Activated T-helper 17 cell treated with anti-CD3 and anti-CD28 coated beads, Interleukin-2, amount 50 U/mL, for 72 hours (primary cell): ENCODE results near the gene PROK1. TPM values are rescaled to one million over a fixed set of nuclear protein-coding genes. Genes with fewer than 3 reads are reported as not detected.
"Not testable (repeated sequence)": the region's sequence is repeated elsewhere in the genome, so short reads cannot be mapped to it uniquely, and the experiment has no call there.

Source experiments
- ATAC-seq: fragments of 150-1000 bp; cut with Tn5 transposase; replicated peaks from 2 replicates; pipeline ENCODE4 v1.10.0; 2021; ENCODE audit warnings: mild to moderate bottlenecking, moderate library complexity
- H3K27ac Mint-ChIP-seq: one replicate; pipeline ENCODE4 v1.8.0; 2022; ENCODE audit warnings: mixed read lengths
- H3K27me3 Mint-ChIP-seq: one replicate; pipeline ENCODE4 v1.8.0; 2022; ENCODE audit warnings: mixed read lengths
- H3K36me3 Mint-ChIP-seq: one replicate; pipeline ENCODE4 v1.8.0; 2022; ENCODE audit warnings: low read depth, mild to moderate bottlenecking, mixed read lengths
- H3K4me1 Mint-ChIP-seq: one replicate; pipeline ENCODE4 v1.8.0; 2022; ENCODE audit warnings: mixed read lengths
- H3K4me3 Mint-ChIP-seq: one replicate; pipeline ENCODE4 v1.8.0; 2022; ENCODE audit warnings: mild to moderate bottlenecking, mixed read lengths
- H3K9me3 Mint-ChIP-seq: one replicate; pipeline ENCODE4 v1.8.0; 2022; ENCODE audit warnings: mixed read lengths
- total RNA-seq, 2 donors: library from RNA; stranded (reverse); gene quantifications; one replicate each; pipeline ENCODE4 v1.2.3, GENCODE V29; 2022

The PROK1 gene
- total RNA-seq, 2 donors from 2014 or later: not detected

GRCh38 chr1:110424699-110425611, 26.0 kb upstream of the PROK1 start:
- Mint-ChIP-seq H3K27ac (no peak overlapping the region), H3K4me3 (no peak overlapping the region), H3K27me3 (no peaks in the 10 kb centered on the region), H3K9me3 (no peaks in the 10 kb centered on the region), H3K36me3 (no peaks in the 10 kb centered on the region), H3K4me1 (peaks cover 5% of the 10 kb centered on the region)
- no peak for ATAC-seq

- H3K27ac Mint-ChIP-seq: no peak overlapping the region
- no peak overlapping the region for H3K4me3 Mint-ChIP-seq
- H3K27me3 Mint-ChIP-seq: peaks cover 4% of the 10 kb centered on the region
- no peaks in the 10 kb centered on the region for H3K9me3 Mint-ChIP-seq
- H3K36me3 Mint-ChIP-seq: no peaks in the 10 kb centered on the region
- peaks cover 5% of the 10 kb centered on the region for H3K4me1 Mint-ChIP-seq
- ATAC-seq: no peak
These were observed 25.3 kb upstream of the PROK1 start for GRCh38 chr1:110425612-110426152.

GRCh38 chr1:110426854-110427253, 24.1 kb upstream of the PROK1 start:
- H3K4me3 Mint-ChIP-seq: no peak overlapping the region

GRCh38 chr1:110428946-110429345, 22.0 kb upstream of the PROK1 start:
- Mint-ChIP-seq H3K36me3 (no peaks in the 10 kb centered on the region), H3K27me3 (peaks cover 16% of the 10 kb centered on the region), H3K27ac (no peak overlapping the region), H3K4me1 (no peaks in the 10 kb centered on the region), H3K4me3 (no peak overlapping the region), H3K9me3 (no peaks in the 10 kb centered on the region)
- ATAC-seq: no peak

More at GRCh38 chr1:110426854-110427253, 24.1 kb upstream of the PROK1 start:
- Mint-ChIP-seq H3K9me3 (no peaks in the 10 kb centered on the region), H3K27ac (no peak overlapping the region), H3K36me3 (no peaks in the 10 kb centered on the region), H3K4me1 (no peaks in the 10 kb centered on the region), H3K27me3 (peaks cover 14% of the 10 kb centered on the region)
- ATAC-seq: no peak

- no peak for ATAC-seq
- Mint-ChIP-seq H3K4me3 (no peak overlapping the region), H3K36me3 (no peaks in the 10 kb centered on the region), H3K4me1 (no peaks in the 10 kb centered on the region), H3K27me3 (peaks cover 16% of the 10 kb centered on the region), H3K9me3 (no peaks in the 10 kb centered on the region), H3K27ac (no peak overlapping the region)
These were observed 20.6 kb upstream of the PROK1 start for GRCh38 chr1:110430366-110430765.

GRCh38 chr1:110430901-110431300, 20.0 kb upstream of the PROK1 start:
- ATAC-seq: no peak
- H3K27ac Mint-ChIP-seq: no peak overlapping the region
- no peaks in the 10 kb centered on the region for H3K9me3 Mint-ChIP-seq
- H3K4me3 Mint-ChIP-seq: no peak overlapping the region
- no peaks in the 10 kb centered on the region for H3K4me1 Mint-ChIP-seq
- H3K36me3 Mint-ChIP-seq: no peaks in the 10 kb centered on the region
- H3K27me3 Mint-ChIP-seq: peaks cover 16% of the 10 kb centered on the region

GRCh38 chr1:110433213-110433612, 17.7 kb upstream of the PROK1 start:
- no peak overlapping the region for H3K4me3 Mint-ChIP-seq
- no peaks in the 10 kb centered on the region for H3K36me3 Mint-ChIP-seq
- no peaks in the 10 kb centered on the region for H3K9me3 Mint-ChIP-seq
- H3K27ac Mint-ChIP-seq: no peak overlapping the region
- ATAC-seq: no peak
- no peaks in the 10 kb centered on the region for H3K4me1 Mint-ChIP-seq
- peaks cover 16% of the 10 kb centered on the region for H3K27me3 Mint-ChIP-seq

GRCh38 chr1:110433803-110434202, 17.1 kb upstream of the PROK1 start:
- Mint-ChIP-seq H3K4me3 (no peak overlapping the region), H3K9me3 (no peaks in the 10 kb centered on the region), H3K4me1 (no peaks in the 10 kb centered on the region), H3K36me3 (no peaks in the 10 kb centered on the region), H3K27ac (no peak overlapping the region), H3K27me3 (peaks cover 16% of the 10 kb centered on the region)
- ATAC-seq: no peak

GRCh38 chr1:110434946-110435345, 16.0 kb upstream of the PROK1 start:
- Mint-ChIP-seq H3K9me3 (no peaks in the 10 kb centered on the region), H3K4me3 (no peak overlapping the region), H3K36me3 (no peaks in the 10 kb centered on the region), H3K27me3 (peaks cover 20% of the 10 kb centered on the region), H3K4me1 (no peaks in the 10 kb centered on the region), H3K27ac (no peak overlapping the region)
- ATAC-seq: no peak

GRCh38 chr1:110436635-110437034, 14.3 kb upstream of the PROK1 start:
- Mint-ChIP-seq H3K9me3 (no peaks in the 10 kb centered on the region), H3K27me3 (peaks cover 14% of the 10 kb centered on the region), H3K4me3 (no peak overlapping the region), H3K4me1 (no peaks in the 10 kb centered on the region), H3K27ac (no peak overlapping the region), H3K36me3 (no peaks in the 10 kb centered on the region)
- no peak for ATAC-seq

- peak overlapping the region; percentile 9 for H3K27ac Mint-ChIP-seq
- H3K27me3 Mint-ChIP-seq: peaks cover 10% of the 10 kb centered on the region
- ATAC-seq, H3K36me3 Mint-ChIP-seq, H3K9me3 Mint-ChIP-seq, H3K4me3 Mint-ChIP-seq, H3K4me1 Mint-ChIP-seq: not testable (repeated sequence)
These were observed 13.2 kb upstream of the PROK1 start for GRCh38 chr1:110437645-110438299.

GRCh38 chr1:110438893-110439292, 12.1 kb upstream of the PROK1 start:
- Mint-ChIP-seq H3K4me1 (no peaks in the 10 kb centered on the region), H3K27me3 (peaks cover 10% of the 10 kb centered on the region), H3K36me3 (no peaks in the 10 kb centered on the region), H3K27ac (no peak overlapping the region), H3K4me3 (no peak overlapping the region), H3K9me3 (no peaks in the 10 kb centered on the region)
- no peak for ATAC-seq

- not testable (repeated sequence) for H3K4me3 Mint-ChIP-seq, H3K9me3 Mint-ChIP-seq, H3K27ac Mint-ChIP-seq, H3K36me3 Mint-ChIP-seq, ATAC-seq, H3K4me1 Mint-ChIP-seq
- H3K27me3 Mint-ChIP-seq: peaks cover 10% of the 10 kb centered on the region
These were observed 11.1 kb upstream of the PROK1 start for GRCh38 chr1:110439873-110440272.

GRCh38 chr1:110440877-110441276, 10.1 kb upstream of the PROK1 start:
- Mint-ChIP-seq H3K36me3 (no peaks in the 10 kb centered on the region), H3K27ac (no peak overlapping the region), H3K9me3 (no peaks in the 10 kb centered on the region), H3K4me1 (no peaks in the 10 kb centered on the region), H3K27me3 (peaks cover 10% of the 10 kb centered on the region), H3K4me3 (no peak overlapping the region)
- no peak for ATAC-seq

- ATAC-seq: no peak
- Mint-ChIP-seq H3K27ac (no peak overlapping the region), H3K4me3 (no peak overlapping the region), H3K9me3 (no peaks in the 10 kb centered on the region), H3K4me1 (no peaks in the 10 kb centered on the region), H3K27me3 (peaks cover 10% of the 10 kb centered on the region), H3K36me3 (no peaks in the 10 kb centered on the region)
These were observed 9.1 kb upstream of the PROK1 start for GRCh38 chr1:110441888-110442287.
